DLD1 (cell line): Measurements from ENCODE around the gene KRT40.

Experiments
- in situ Hi-C: cut with HindIII; loops from 2 replicates; pipeline ENCODE4 v1.10.0; 2017; ENCODE audit warnings: low sequenced_read_pairs

KRT40 gene

GRCh38 chr17:40984226-40984625 is at the start of gene KRT40:
Gene KRT40 (minus strand): TSS chr17:40984326. CDS start chr17:40984273, 53 bp downstream.
- in situ Hi-C loops: no loop called here

- in situ Hi-C loops: no loop called here
Measured at GRCh38 chr17:41029633-41030245, 45.6 kb upstream of the KRT40 start, which contains the start of gene KRTAP1-4. Gene KRTAP1-4 (minus strand): TSS chr17:41030195. CDS start chr17:41030078, 117 bp downstream.

- in situ Hi-C loops: no loop called here
Measured at GRCh38 chr17:41026715-41027471, 42.8 kb upstream of the KRT40 start, which contains the start of gene KRTAP1-5. Gene KRTAP1-5 (minus strand): TSS chr17:41027208. CDS start chr17:41027155, 53 bp downstream.

GRCh38 chr17:41024697-41025096 is 40.6 kb upstream of the KRT40 start:
- in situ Hi-C loops: no loop called here

- in situ Hi-C loops: no loop called here
Measured at GRCh38 chr17:41020336-41020735, 36.2 kb upstream of the KRT40 start.

- in situ Hi-C loops: loop anchor here (5.0 kb wide), 1 partner anchor 38 kb away; the partner anchor contains the start of gene KRTAP2-2
Measured at GRCh38 chr17:41019415-41019814, 35.3 kb upstream of the KRT40 start.

- in situ Hi-C loops: loop anchor here (5.0 kb wide), 1 partner anchor 39 kb away; the partner anchor contains the start of gene KRTAP2-2
Measured at GRCh38 chr17:41018541-41018940, 34.4 kb upstream of the KRT40 start.

- in situ Hi-C loops: loop anchor here (5.0 kb wide), 1 partner anchor 41 kb away; the partner anchor contains the start of gene KRTAP2-2
Measured at GRCh38 chr17:41016578-41017215, 32.6 kb upstream of the KRT40 start.

- in situ Hi-C loops: loop anchor here (5.0 kb wide), 1 partner anchor 42 kb away; the partner anchor contains the start of gene KRTAP2-2
Measured at GRCh38 chr17:41015454-41015853, 31.3 kb upstream of the KRT40 start.

GRCh38 chr17:41013606-41014005 is 29.5 kb upstream of the KRT40 start:
- in situ Hi-C loops: no loop called here

- in situ Hi-C loops: no loop called here
Measured at GRCh38 chr17:41013181-41013580, 29.1 kb upstream of the KRT40 start.

GRCh38 chr17:41012326-41013120 is 28.4 kb upstream of the KRT40 start:
- in situ Hi-C loops: no loop called here

GRCh38 chr17:41010441-41010840 is 26.3 kb upstream of the KRT40 start:
- in situ Hi-C loops: no loop called here

GRCh38 chr17:41009936-41010335 is 25.8 kb upstream of the KRT40 start:
- in situ Hi-C loops: no loop called here

- in situ Hi-C loops: no loop called here
Measured at GRCh38 chr17:41009301-41009760, 25.2 kb upstream of the KRT40 start.

GRCh38 chr17:41008811-41009210 is 24.7 kb upstream of the KRT40 start, which contains the start of gene KRTAP3-1:
Gene KRTAP3-1 (minus strand): TSS chr17:41009128. CDS start chr17:41009074, 54 bp downstream.
- in situ Hi-C loops: no loop called here

- in situ Hi-C loops: no loop called here
Measured at GRCh38 chr17:41004397-41004796, 20.3 kb upstream of the KRT40 start.

GRCh38 chr17:41003926-41004325 is 19.8 kb upstream of the KRT40 start:
- in situ Hi-C loops: no loop called here

- in situ Hi-C loops: no loop called here
Measured at GRCh38 chr17:41002814-41003213, 18.7 kb upstream of the KRT40 start.

- in situ Hi-C loops: no loop called here
Measured at GRCh38 chr17:41001795-41002194, 17.7 kb upstream of the KRT40 start.
